Measurements from ENCODE around the gene FCRL6.

DNA sequence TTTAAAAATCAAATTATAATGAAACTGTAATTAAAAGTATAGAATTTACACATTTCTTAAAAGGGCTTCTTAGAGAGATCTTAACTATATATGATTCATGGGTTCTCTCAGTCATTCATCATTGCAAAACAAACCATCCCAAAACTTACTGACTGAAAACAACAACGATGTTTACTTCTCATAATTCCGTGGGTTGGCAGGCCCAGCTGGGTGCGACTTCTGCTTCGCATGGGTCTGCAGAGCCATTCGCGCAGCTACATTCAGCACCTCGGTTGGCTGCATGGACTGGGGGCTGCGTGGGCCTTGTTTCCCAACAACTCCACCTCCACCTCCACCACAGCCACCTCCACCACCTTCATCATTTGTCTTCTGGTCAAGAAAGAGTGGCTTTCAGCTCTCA lies 28.6 kb downstream of the FCRL6 start:
- TF ChIP-seq, protein P1, sequence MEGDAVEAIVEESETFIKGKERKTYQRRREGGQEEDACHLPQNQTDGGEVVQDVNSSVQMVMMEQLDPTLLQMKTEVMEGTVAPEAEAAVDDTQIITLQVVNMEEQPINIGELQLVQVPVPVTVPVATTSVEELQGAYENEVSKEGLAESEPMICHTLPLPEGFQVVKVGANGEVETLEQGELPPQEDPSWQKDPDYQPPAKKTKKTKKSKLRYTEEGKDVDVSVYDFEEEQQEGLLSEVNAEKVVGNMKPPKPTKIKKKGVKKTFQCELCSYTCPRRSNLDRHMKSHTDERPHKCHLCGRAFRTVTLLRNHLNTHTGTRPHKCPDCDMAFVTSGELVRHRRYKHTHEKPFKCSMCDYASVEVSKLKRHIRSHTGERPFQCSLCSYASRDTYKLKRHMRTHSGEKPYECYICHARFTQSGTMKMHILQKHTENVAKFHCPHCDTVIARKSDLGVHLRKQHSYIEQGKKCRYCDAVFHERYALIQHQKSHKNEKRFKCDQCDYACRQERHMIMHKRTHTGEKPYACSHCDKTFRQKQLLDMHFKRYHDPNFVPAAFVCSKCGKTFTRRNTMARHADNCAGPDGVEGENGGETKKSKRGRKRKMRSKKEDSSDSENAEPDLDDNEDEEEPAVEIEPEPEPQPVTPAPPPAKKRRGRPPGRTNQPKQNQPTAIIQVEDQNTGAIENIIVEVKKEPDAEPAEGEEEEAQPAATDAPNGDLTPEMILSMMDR (IDR thresholded peaks at IDR 0.05) = no peak
- no peak for TF ChIP-seq POLR2A (IDR thresholded peaks at IDR 0.05)
